IMR-90 (cell line): ENCODE measurements around the gene OR7G2. TPM values are rescaled to one million over a fixed set of nuclear protein-coding genes. Genes with fewer than 3 reads are reported as not detected.

Experiments used
- ATAC-seq: fragments of 200-7000 bp; cut with Tn5 transposase; 2 replicates; pipeline ENCODE4 v1.9.1; 2020; ENCODE audit warnings: low read depth, mild to moderate bottlenecking, moderate library complexity
- BruUV-seq: library from RNA; stranded (reverse); fragments of 400-500 nt; replicated peaks from 2 replicates; lab custom pipeline; 2021; lab: Mats Ljungman, UMichigan
- CTCF ChIA-PET: fragments of 300-600 bp; formaldehyde crosslinking; extraction: SDS; loops from one replicate; lab custom pipeline; 2021; ENCODE audit warnings: antibody characterized with exemption; lab: Yijun Ruan, JAX
- POLR2A ChIA-PET: fragments of 300-600 bp; sonication (Branson Sonifier 250); formaldehyde crosslinking; loops from one replicate; lab custom pipeline; 2022; ENCODE audit warnings: antibody characterized with exemption; ENCODE audit not compliant: unreplicated experiment; lab: Charles Lee
- DNase-seq: peaks from one replicate; pipeline ENCODE4 v3.0.0; 2013
- H2AFZ ChIP-seq: replicated peaks from 2 replicates; pipeline ENCODE3; 2013; ENCODE audit warnings: low read length, mild to moderate bottlenecking; ENCODE audit not compliant: poor library complexity
- H2AK5ac ChIP-seq: 2 replicates; pipeline ENCODE4 v1.6.1; 2013; ENCODE audit warnings: low read depth, low read length, inconsistent platforms
- H2AK9ac ChIP-seq: replicated peaks from 2 replicates; pipeline ENCODE3; 2013; ENCODE audit warnings: mild to moderate bottlenecking, low read depth, low read length, moderate library complexity; ENCODE audit not compliant: poor library complexity
- H2BK120ac ChIP-seq: 2 replicates; pipeline ENCODE4 v1.6.1; 2013; ENCODE audit warnings: low read depth, low read length, inconsistent platforms
- H2BK15ac ChIP-seq: 3 replicates; pipeline ENCODE4 v1.6.1; 2013; ENCODE audit warnings: low read depth, low read length, inconsistent platforms
- H2BK20ac ChIP-seq: 2 replicates; pipeline ENCODE4 v1.6.1; 2013; ENCODE audit warnings: low read depth, mild to moderate bottlenecking, inconsistent platforms, low read length, moderate library complexity
- H2BK5ac ChIP-seq: 2 replicates; pipeline ENCODE4 v1.6.1; 2013; ENCODE audit warnings: mild to moderate bottlenecking, low read depth, low read length, inconsistent platforms; ENCODE audit not compliant: poor library complexity, severe bottlenecking
- H3K14ac ChIP-seq: replicated peaks from 2 replicates; pipeline ENCODE4 v1.6.1; 2013; ENCODE audit warnings: low read depth, low read length, inconsistent platforms
- H3K18ac ChIP-seq: 2 replicates; pipeline ENCODE4 v1.6.1; 2013; ENCODE audit warnings: low read depth, low read length, control low read depth
- H3K23ac ChIP-seq: 2 replicates; pipeline ENCODE4 v1.6.1; 2013; ENCODE audit warnings: low read depth, low read length, inconsistent platforms
- H3K27ac ChIP-seq: 2 replicates; pipeline ENCODE4 v1.5.1; 2013; ENCODE audit warnings: mild to moderate bottlenecking, control low read depth, low read length; ENCODE audit not compliant: insufficient read depth
- H3K27me3 ChIP-seq: 2 replicates; pipeline ENCODE4 v1.6.1; 2013; ENCODE audit warnings: low read length; ENCODE audit not compliant: control insufficient read depth, insufficient read depth
- H3K36me3 ChIP-seq: 2 replicates; pipeline ENCODE4 v1.6.1; 2013; ENCODE audit warnings: low read length, mixed read lengths; ENCODE audit not compliant: control insufficient read depth, insufficient read depth
- H3K4ac ChIP-seq: 2 replicates; pipeline ENCODE4 v1.6.1; 2013; ENCODE audit warnings: low read depth, low read length, inconsistent platforms
- H3K4me1 ChIP-seq: 2 replicates; pipeline ENCODE4 v1.6.1; 2013; ENCODE audit warnings: low read length, mixed read lengths; ENCODE audit not compliant: control insufficient read depth, insufficient read depth
- H3K4me2 ChIP-seq: 2 replicates; pipeline ENCODE4 v1.6.1; 2013; ENCODE audit warnings: low read depth, mild to moderate bottlenecking, control low read depth, low read length, moderate library complexity
- H3K4me3 ChIP-seq: 2 replicates; pipeline ENCODE4 v1.5.1; 2013; ENCODE audit warnings: low read depth, mild to moderate bottlenecking, control low read depth, low read length, moderate library complexity; ENCODE audit not compliant: insufficient read depth
- H3K56ac ChIP-seq: 2 replicates; pipeline ENCODE4 v1.6.1; 2013; ENCODE audit warnings: low read length, inconsistent platforms; ENCODE audit not compliant: insufficient read depth; ENCODE audit errors: extremely low read depth
- H3K79me1 ChIP-seq, 2 experiments: 2 replicates each; pipeline ENCODE4 v1.6.1; 2013; ENCODE audit warnings: low read length in 2 of 2, inconsistent platforms in 1 of 2, low read depth in 1 of 2
- H3K9ac ChIP-seq: 2 replicates; pipeline ENCODE4 v1.6.1; 2013; ENCODE audit warnings: low read depth, low read length, control low read depth
- H3K9me1 ChIP-seq: 2 replicates; pipeline ENCODE4 v1.6.1; 2013; ENCODE audit warnings: low read length, inconsistent platforms; ENCODE audit not compliant: insufficient read depth
- H3K9me3 ChIP-seq: 2 replicates; pipeline ENCODE4 v1.6.1; 2013; ENCODE audit warnings: low read length; ENCODE audit not compliant: control insufficient read depth, insufficient read depth
- H4K20me1 ChIP-seq: 2 replicates; pipeline ENCODE4 v1.6.1; 2013; ENCODE audit warnings: low read length, inconsistent platforms; ENCODE audit not compliant: insufficient read depth
- H4K5ac ChIP-seq: 2 replicates; pipeline ENCODE4 v1.6.1; 2013; ENCODE audit warnings: mild to moderate bottlenecking, low read depth, low read length, control low read depth
- H4K8ac ChIP-seq, 2 experiments: 2 replicates each; pipeline ENCODE4 v1.6.1; 2013; ENCODE audit warnings: low read depth in 2 of 2, low read length in 2 of 2, control low read depth in 1 of 2, inconsistent platforms in 1 of 2
- H4K91ac ChIP-seq: 2 replicates; pipeline ENCODE4 v1.6.1; 2013; ENCODE audit warnings: low read depth, low read length, inconsistent platforms; ENCODE audit not compliant: insufficient read depth
- BHLHE40 ChIP-seq: fragments of 150-350 bp; IDR thresholded peaks from 2 replicates; pipeline ENCODE4 v1.6.1; 2016; ENCODE audit warnings: mild to moderate bottlenecking, low read depth, low read length
- CEBPB ChIP-seq: IDR thresholded peaks from 2 replicates; pipeline ENCODE4 v1.6.1; 2012; ENCODE audit warnings: low read depth, low read length, improper control_type of control experiment
- CHD1 ChIP-seq: IDR thresholded peaks from 2 replicates; pipeline ENCODE4 v1.6.1; 2012; ENCODE audit warnings: low read depth, low read length, improper control_type of control experiment
- CTCF ChIP-seq: conservative IDR thresholded peaks from 2 replicates; pipeline ENCODE4 v1.5.1; 2012; ENCODE audit warnings: mild to moderate bottlenecking, low read depth, low read length, improper control_type of control experiment
- ELK1 ChIP-seq: fragments of 150-350 bp; IDR thresholded peaks from 2 replicates; pipeline ENCODE4 v1.6.1; 2016; ENCODE audit warnings: low read depth, mild to moderate bottlenecking, low read length, moderate library complexity, borderline replicate concordance
- FOS ChIP-seq: fragments of 150-350 bp; IDR thresholded peaks from 2 replicates; pipeline ENCODE4 v1.6.1; 2016; ENCODE audit warnings: low read depth, low read length
- MAFK ChIP-seq: IDR thresholded peaks from 2 replicates; pipeline ENCODE4 v1.6.1; 2012; ENCODE audit warnings: low read depth, low read length, improper control_type of control experiment
- MAZ ChIP-seq: IDR thresholded peaks from 2 replicates; pipeline ENCODE4 v1.6.1; 2012; ENCODE audit warnings: low read depth, mild to moderate bottlenecking, low read length, improper control_type of control experiment, moderate library complexity, borderline replicate concordance
- MXI1 ChIP-seq: IDR thresholded peaks from 2 replicates; pipeline ENCODE4 v1.6.1; 2012; ENCODE audit warnings: low read depth, mild to moderate bottlenecking, low read length, moderate library complexity, borderline replicate concordance
- NFE2L2 ChIP-seq: fragments of 150-350 bp; IDR thresholded peaks from 2 replicates; pipeline ENCODE4 v1.6.1; 2016; ENCODE audit warnings: low read depth, mild to moderate bottlenecking, low read length
- POLR2A ChIP-seq: IDR thresholded peaks from 2 replicates; pipeline ENCODE4 v1.6.1; 2012; ENCODE audit warnings: mild to moderate bottlenecking, low read depth, low read length
- RAD21 ChIP-seq: IDR thresholded peaks from 2 replicates; pipeline ENCODE4 v1.6.1; 2012; ENCODE audit warnings: low read length, improper control_type of control experiment
- RCOR1 ChIP-seq: IDR thresholded peaks from 2 replicates; pipeline ENCODE4 v1.6.1; 2012; ENCODE audit warnings: mild to moderate bottlenecking, low read length, improper control_type of control experiment; ENCODE audit not compliant: insufficient replicate concordance
- RFX5 ChIP-seq: IDR thresholded peaks from 2 replicates; pipeline ENCODE4 v1.8.0; 2012; ENCODE audit warnings: low read depth, mild to moderate bottlenecking, low read length, moderate library complexity
- SMC3 ChIP-seq: fragments of 150-350 bp; IDR thresholded peaks from 2 replicates; pipeline ENCODE4 v1.6.1; 2016; ENCODE audit warnings: low read depth, mild to moderate bottlenecking, antibody characterized with exemption, low read length, moderate library complexity
- USF2 ChIP-seq: fragments of 150-350 bp; IDR thresholded peaks from 2 replicates; pipeline ENCODE4 v1.6.1; 2017; ENCODE audit warnings: mild to moderate bottlenecking, antibody characterized with exemption, low read length, low read depth
- WGBS, 2 experiments: methylation state at CpG; one replicate each; pipeline versions ENCODE4 v1.1.5 to v1.1.7; 2013; ENCODE audit warnings: missing lambda C conversion rate in 2 of 2; ENCODE audit not compliant: insufficient read length in 1 of 2; ENCODE audit errors: extremely low coverage in 2 of 2; 5-methylcytosine and 5-hydroxymethylcytosine counted together
- dilution Hi-C: fragments of 300-500 bp; cut with HindIII; formaldehyde crosslinking; loops from one replicate; pipeline ENCODE4 v1.14.3; 2018; ENCODE audit warnings: low sequenced_read_pairs; ENCODE audit not compliant: unreplicated experiment
- in situ Hi-C: fragments of 300-500 bp; cut with MboI; formaldehyde crosslinking; loops from 3 replicates; pipeline ENCODE4 v1.14.3; 2019; ENCODE audit warnings: low sequenced_read_pairs, inconsistent platforms, mixed read lengths
- intact Hi-C: fragments of 100-400 bp; cut with micrococcal nuclease; formaldehyde crosslinking; loops from 2 replicates; pipeline ENCODE4 v1.10.0; 2022
- polyA plus RNA-seq, 3 experiments: library from polyadenylated mRNA; depleted of rRNA; stranded (reverse); fragments of >200 nt; gene quantifications; 2 replicates each; pipeline ENCODE4 v1.2.3, GENCODE V29; 2012; ENCODE audit warnings: low replicate concordance in 1 of 3
- total RNA-seq: library from RNA; depleted of rRNA; stranded (reverse); fragments of >200 nt; gene quantifications from 2 replicates; pipeline ENCODE4 v1.2.3, GENCODE V29; 2012

The OR7G2 gene
- total and polyA plus RNA-seq, 2 of the 4 experiments (the other 2 are of a cell fraction), result not detected

GRCh38 chr19:9155591-9155990 lies 48.3 kb upstream of the OR7G2 start:
- Histone ChIP-seq H3K36me3 (peaks cover 66% of the 10 kb centered on the region), H2BK15ac (no peak overlapping the region), H3K27me3 (no peaks in the 10 kb centered on the region), H3K27ac (no peak overlapping the region), H3K14ac (no peak overlapping the region), H4K8ac (no peak overlapping the region), H2BK20ac (no peak overlapping the region), H3K4ac (no peak overlapping the region), H2AFZ (no peak overlapping the region), H3K56ac (no peak overlapping the region), H3K4me1 (no peaks in the 10 kb centered on the region), H3K4me3 (no peak overlapping the region), H4K5ac (no peak overlapping the region), H3K23ac (no peak overlapping the region), H2AK5ac (no peak overlapping the region), H3K9me3 (peaks cover 64% of the 10 kb centered on the region), H2BK5ac (no peak overlapping the region), H4K91ac (no peak overlapping the region), H4K20me1 (peaks cover 4% of the 10 kb centered on the region), H2BK120ac (no peak overlapping the region), H3K9ac (no peak overlapping the region), H3K18ac (no peak overlapping the region), H3K4me2 (no peak overlapping the region), H3K79me1 (peaks cover 10 to 11% of the 10 kb centered on the region in 2 experiments), H3K9me1 (no peaks in the 10 kb centered on the region), H2AK9ac (no peak overlapping the region)
- intact Hi-C loops (no loop called here), in situ Hi-C loops (no loop called here), dilution Hi-C loops (no loop called here)
- DNase-seq, result no peak
- CTCF ChIA-PET, result no interaction called here
- WGBS, 2 experiments, result 95% methylated on average over 4 of the region's 4 CpGs; no CpG with 5 or more reads in 1 of the 2 experiments
- TF ChIP-seq MAFK (no peak), CTCF (no peak), FOS (no peak), POLR2A (no peak), NFE2L2 (no peak), CHD1 (no peak), MXI1 (no peak), MAZ (no peak), RCOR1 (no peak), RAD21 (no peak), ELK1 (no peak), USF2 (no peak), SMC3 (no peak), BHLHE40 (no peak), RFX5 (no peak), CEBPB (no peak)
- no peak for ATAC-seq
- POLR2A ChIA-PET, result no interaction called here
- no TSS peak for BruUV-seq
